NB4 (cell line): ENCODE measurements around the gene YEATS2.

Source experiments
- POLR2A ChIP-seq: IDR thresholded peaks from 2 replicates; pipeline ENCODE4 v1.6.1; 2011; ENCODE audit warnings: mild to moderate bottlenecking; ENCODE audit not compliant: insufficient read length; ENCODE audit errors: extremely low read depth
- TF ChIP-seq, protein P1 (sequence below): IDR thresholded peaks from one replicate; pipeline ENCODE4 v1.5.1; 2012; ENCODE audit warnings: low read depth, low read length
- TF ChIP-seq, protein P2 (sequence below): IDR thresholded peaks from 2 replicates; pipeline ENCODE4 v1.6.1; 2011; ENCODE audit warnings: low read depth, low read length

- no peak for TF ChIP-seq POLR2A
- TF ChIP-seq, protein P1, sequence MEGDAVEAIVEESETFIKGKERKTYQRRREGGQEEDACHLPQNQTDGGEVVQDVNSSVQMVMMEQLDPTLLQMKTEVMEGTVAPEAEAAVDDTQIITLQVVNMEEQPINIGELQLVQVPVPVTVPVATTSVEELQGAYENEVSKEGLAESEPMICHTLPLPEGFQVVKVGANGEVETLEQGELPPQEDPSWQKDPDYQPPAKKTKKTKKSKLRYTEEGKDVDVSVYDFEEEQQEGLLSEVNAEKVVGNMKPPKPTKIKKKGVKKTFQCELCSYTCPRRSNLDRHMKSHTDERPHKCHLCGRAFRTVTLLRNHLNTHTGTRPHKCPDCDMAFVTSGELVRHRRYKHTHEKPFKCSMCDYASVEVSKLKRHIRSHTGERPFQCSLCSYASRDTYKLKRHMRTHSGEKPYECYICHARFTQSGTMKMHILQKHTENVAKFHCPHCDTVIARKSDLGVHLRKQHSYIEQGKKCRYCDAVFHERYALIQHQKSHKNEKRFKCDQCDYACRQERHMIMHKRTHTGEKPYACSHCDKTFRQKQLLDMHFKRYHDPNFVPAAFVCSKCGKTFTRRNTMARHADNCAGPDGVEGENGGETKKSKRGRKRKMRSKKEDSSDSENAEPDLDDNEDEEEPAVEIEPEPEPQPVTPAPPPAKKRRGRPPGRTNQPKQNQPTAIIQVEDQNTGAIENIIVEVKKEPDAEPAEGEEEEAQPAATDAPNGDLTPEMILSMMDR: no peak
- TF ChIP-seq, protein P2, sequence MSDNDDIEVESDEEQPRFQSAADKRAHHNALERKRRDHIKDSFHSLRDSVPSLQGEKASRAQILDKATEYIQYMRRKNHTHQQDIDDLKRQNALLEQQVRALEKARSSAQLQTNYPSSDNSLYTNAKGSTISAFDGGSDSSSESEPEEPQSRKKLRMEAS: no peak
Observed at GRCh38 chr3:183817639-183818038, 120.0 kb downstream of the YEATS2 start.
